GM20431 (cell line): ENCODE measurements around the gene JAZF1.
"Not testable (repeated sequence)": the region's sequence is repeated elsewhere in the genome, so short reads cannot be mapped to it uniquely, and the experiment has no call there.

ENCODE experiments used
- in situ Hi-C: fragments of 300-500 bp; cut with MseI, MboI; formaldehyde crosslinking; loops from one replicate; pipeline ENCODE4 v1.15.0; 2020; ENCODE audit warnings: low sequenced_read_pairs; ENCODE audit not compliant: unreplicated experiment

JAZF1 gene

GRCh38 chr7:27872356-27873275, 308.0 kb downstream of the JAZF1 start:
- in situ Hi-C loops = no loop called here

- in situ Hi-C loops = no loop called here
Measured at GRCh38 chr7:27871866-27872265, 308.7 kb downstream of the JAZF1 start.

- in situ Hi-C loops = no loop called here
Measured at GRCh38 chr7:27871086-27871485, 309.5 kb downstream of the JAZF1 start.

- in situ Hi-C loops = no loop called here
Measured at GRCh38 chr7:27870595-27870994, 310.0 kb downstream of the JAZF1 start.

- in situ Hi-C loops = no loop called here
Measured at GRCh38 chr7:27869056-27869455, 311.5 kb downstream of the JAZF1 start.

- in situ Hi-C loops = no loop called here
Measured at GRCh38 chr7:27868131-27868550, 312.5 kb downstream of the JAZF1 start.

- in situ Hi-C loops = no loop called here
Measured at GRCh38 chr7:27866828-27867672, 313.5 kb downstream of the JAZF1 start.

- in situ Hi-C loops = no loop called here
Measured at GRCh38 chr7:27866256-27866655, 314.3 kb downstream of the JAZF1 start.

- in situ Hi-C loops = no loop called here
Measured at GRCh38 chr7:27863880-27864279, 316.7 kb downstream of the JAZF1 start.

- in situ Hi-C loops = no loop called here
Measured at GRCh38 chr7:27861747-27862146, 318.8 kb downstream of the JAZF1 start.

GRCh38 chr7:27860800-27861199, 319.8 kb downstream of the JAZF1 start:
- in situ Hi-C loops = no loop called here

- in situ Hi-C loops = not testable (repeated sequence)
Measured at GRCh38 chr7:27856703-27857485, 323.7 kb downstream of the JAZF1 start.

- in situ Hi-C loops = no loop called here
Measured at GRCh38 chr7:27850531-27850930, 330.1 kb downstream of the JAZF1 start.

GRCh38 chr7:27846388-27846787, 334.2 kb downstream of the JAZF1 start:
- in situ Hi-C loops = no loop called here

- in situ Hi-C loops = no loop called here
Measured at GRCh38 chr7:27843584-27844305, 336.9 kb downstream of the JAZF1 start.

- in situ Hi-C loops = no loop called here
Measured at GRCh38 chr7:27842851-27843250, 337.7 kb downstream of the JAZF1 start.

- in situ Hi-C loops = no loop called here
Measured at GRCh38 chr7:27842094-27842692, 338.4 kb downstream of the JAZF1 start.

GRCh38 chr7:27840760-27841364, 339.7 kb downstream of the JAZF1 start:
- in situ Hi-C loops = no loop called here

- in situ Hi-C loops = no loop called here
Measured at GRCh38 chr7:27840313-27840712, 340.3 kb downstream of the JAZF1 start.
